HepG2 (cell line): ENCODE data around the gene THBD.

ENCODE experiments used
- EHMT2 ChIP-seq: fragments of 200-600 bp; sonication (generic); IDR thresholded peaks from 2 replicates; pipeline ENCODE4 v1.7.0; 2017; ENCODE audit warnings: antibody characterized with exemption, low read depth, low read length, borderline replicate concordance
- FOXC1 ChIP-seq: sonication (generic); formaldehyde crosslinking; IDR thresholded peaks from 2 replicates; pipeline ENCODE4 v1.8.0; 2022; ENCODE audit warnings: mild to moderate bottlenecking, missing genetic modification reagents, borderline replicate concordance
- HCFC1 ChIP-seq: fragments of 150-350 bp; IDR thresholded peaks from 2 replicates; pipeline ENCODE4 v1.6.1; 2014; ENCODE audit warnings: low read depth, low read length
- HOXA7 ChIP-seq: sonication (generic); formaldehyde crosslinking; IDR thresholded peaks from 2 replicates; pipeline ENCODE4 v1.8.1; 2022; ENCODE audit warnings: mild to moderate bottlenecking, missing genetic modification reagents, moderate library complexity
- KDM4B ChIP-seq: sonication (generic); formaldehyde crosslinking; IDR thresholded peaks from 2 replicates; pipeline ENCODE4 v1.4.0; 2020; ENCODE audit warnings: missing genetic modification reagents
- KLF12 ChIP-seq: sonication (generic); formaldehyde crosslinking; IDR thresholded peaks from 2 replicates; pipeline ENCODE4 v1.4.0; 2020; ENCODE audit warnings: missing genetic modification reagents, borderline replicate concordance
- MXI1 ChIP-seq: IDR thresholded peaks from 3 replicates; pipeline ENCODE4 v1.6.1; 2012; ENCODE audit warnings: low read depth, low read length, inconsistent platforms, borderline replicate concordance
- NFRKB ChIP-seq: fragments of 450-650 bp; IDR thresholded peaks from 2 replicates; pipeline ENCODE4 v1.6.1; 2017
- ZNF496 ChIP-seq: sonication (generic); formaldehyde crosslinking; IDR thresholded peaks from 2 replicates; pipeline ENCODE4 v1.8.1; 2023; ENCODE audit warnings: mild to moderate bottlenecking, moderate library complexity, missing genetic modification reagents; ENCODE audit not compliant: insufficient replicate concordance
- TF ChIP-seq, protein P1 (sequence below): sonication (generic); formaldehyde crosslinking; IDR thresholded peaks from 2 replicates; pipeline ENCODE4 v1.4.0; 2020; ENCODE audit warnings: missing genetic modification reagents
- TF ChIP-seq, protein P2 (sequence below): sonication (generic); formaldehyde crosslinking; IDR thresholded peaks from 2 replicates; pipeline ENCODE4 v1.5.1; 2020; ENCODE audit warnings: mild to moderate bottlenecking, missing genetic modification reagents, moderate library complexity
- TF ChIP-seq, protein P3 (sequence below): sonication (generic); formaldehyde crosslinking; IDR thresholded peaks from 2 replicates; pipeline ENCODE4 v1.5.0; 2020; ENCODE audit warnings: mild to moderate bottlenecking, missing genetic modification reagents
- TF ChIP-seq, protein P4 (sequence below): sonication (generic); formaldehyde crosslinking; IDR thresholded peaks from 2 replicates; pipeline ENCODE4 v1.4.0; 2020; ENCODE audit warnings: missing genetic modification reagents

DNA sequence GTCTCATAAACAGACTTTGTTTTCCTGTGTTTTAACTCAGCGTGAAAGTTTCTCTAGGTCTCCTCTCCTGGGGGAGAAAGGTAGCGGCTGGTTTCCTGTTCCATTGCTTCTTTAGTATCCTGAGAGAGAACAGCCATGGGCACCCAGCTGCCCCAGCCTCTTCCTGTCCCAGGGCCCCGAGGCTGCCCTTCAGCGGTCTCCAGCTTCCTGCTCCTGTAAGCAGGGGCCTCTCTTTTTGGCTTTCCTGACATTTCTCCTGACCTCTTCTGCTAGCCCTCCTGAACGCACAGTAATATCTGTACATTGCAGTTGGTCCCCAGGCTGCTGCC, 16.8 kb downstream of the THBD start:
- TF ChIP-seq NFRKB = no peak
- TF ChIP-seq, protein P1, sequence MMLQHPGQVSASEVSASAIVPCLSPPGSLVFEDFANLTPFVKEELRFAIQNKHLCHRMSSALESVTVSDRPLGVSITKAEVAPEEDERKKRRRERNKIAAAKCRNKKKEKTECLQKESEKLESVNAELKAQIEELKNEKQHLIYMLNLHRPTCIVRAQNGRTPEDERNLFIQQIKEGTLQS (CRISPR knock-in tag) = no peak
- TF ChIP-seq MXI1 = no peak
- TF ChIP-seq, protein P2, sequence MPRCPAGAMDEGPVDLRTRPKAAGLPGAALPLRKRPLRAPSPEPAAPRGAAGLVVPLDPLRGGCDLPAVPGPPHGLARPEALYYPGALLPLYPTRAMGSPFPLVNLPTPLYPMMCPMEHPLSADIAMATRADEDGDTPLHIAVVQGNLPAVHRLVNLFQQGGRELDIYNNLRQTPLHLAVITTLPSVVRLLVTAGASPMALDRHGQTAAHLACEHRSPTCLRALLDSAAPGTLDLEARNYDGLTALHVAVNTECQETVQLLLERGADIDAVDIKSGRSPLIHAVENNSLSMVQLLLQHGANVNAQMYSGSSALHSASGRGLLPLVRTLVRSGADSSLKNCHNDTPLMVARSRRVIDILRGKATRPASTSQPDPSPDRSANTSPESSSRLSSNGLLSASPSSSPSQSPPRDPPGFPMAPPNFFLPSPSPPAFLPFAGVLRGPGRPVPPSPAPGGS (CRISPR knock-in tag) = no peak
- TF ChIP-seq HOXA7 = no peak
- TF ChIP-seq HCFC1 = no peak
- TF ChIP-seq, protein P3, sequence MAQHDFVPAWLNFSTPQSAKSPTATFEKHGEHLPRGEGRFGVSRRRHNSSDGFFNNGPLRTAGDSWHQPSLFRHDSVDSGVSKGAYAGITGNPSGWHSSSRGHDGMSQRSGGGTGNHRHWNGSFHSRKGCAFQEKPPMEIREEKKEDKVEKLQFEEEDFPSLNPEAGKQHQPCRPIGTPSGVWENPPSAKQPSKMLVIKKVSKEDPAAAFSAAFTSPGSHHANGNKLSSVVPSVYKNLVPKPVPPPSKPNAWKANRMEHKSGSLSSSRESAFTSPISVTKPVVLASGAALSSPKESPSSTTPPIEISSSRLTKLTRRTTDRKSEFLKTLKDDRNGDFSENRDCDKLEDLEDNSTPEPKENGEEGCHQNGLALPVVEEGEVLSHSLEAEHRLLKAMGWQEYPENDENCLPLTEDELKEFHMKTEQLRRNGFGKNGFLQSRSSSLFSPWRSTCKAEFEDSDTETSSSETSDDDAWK (CRISPR knock-in tag) = no peak
- TF ChIP-seq FOXC1 (CRISPR knock-in tag) = no peak
- TF ChIP-seq, protein P4, sequence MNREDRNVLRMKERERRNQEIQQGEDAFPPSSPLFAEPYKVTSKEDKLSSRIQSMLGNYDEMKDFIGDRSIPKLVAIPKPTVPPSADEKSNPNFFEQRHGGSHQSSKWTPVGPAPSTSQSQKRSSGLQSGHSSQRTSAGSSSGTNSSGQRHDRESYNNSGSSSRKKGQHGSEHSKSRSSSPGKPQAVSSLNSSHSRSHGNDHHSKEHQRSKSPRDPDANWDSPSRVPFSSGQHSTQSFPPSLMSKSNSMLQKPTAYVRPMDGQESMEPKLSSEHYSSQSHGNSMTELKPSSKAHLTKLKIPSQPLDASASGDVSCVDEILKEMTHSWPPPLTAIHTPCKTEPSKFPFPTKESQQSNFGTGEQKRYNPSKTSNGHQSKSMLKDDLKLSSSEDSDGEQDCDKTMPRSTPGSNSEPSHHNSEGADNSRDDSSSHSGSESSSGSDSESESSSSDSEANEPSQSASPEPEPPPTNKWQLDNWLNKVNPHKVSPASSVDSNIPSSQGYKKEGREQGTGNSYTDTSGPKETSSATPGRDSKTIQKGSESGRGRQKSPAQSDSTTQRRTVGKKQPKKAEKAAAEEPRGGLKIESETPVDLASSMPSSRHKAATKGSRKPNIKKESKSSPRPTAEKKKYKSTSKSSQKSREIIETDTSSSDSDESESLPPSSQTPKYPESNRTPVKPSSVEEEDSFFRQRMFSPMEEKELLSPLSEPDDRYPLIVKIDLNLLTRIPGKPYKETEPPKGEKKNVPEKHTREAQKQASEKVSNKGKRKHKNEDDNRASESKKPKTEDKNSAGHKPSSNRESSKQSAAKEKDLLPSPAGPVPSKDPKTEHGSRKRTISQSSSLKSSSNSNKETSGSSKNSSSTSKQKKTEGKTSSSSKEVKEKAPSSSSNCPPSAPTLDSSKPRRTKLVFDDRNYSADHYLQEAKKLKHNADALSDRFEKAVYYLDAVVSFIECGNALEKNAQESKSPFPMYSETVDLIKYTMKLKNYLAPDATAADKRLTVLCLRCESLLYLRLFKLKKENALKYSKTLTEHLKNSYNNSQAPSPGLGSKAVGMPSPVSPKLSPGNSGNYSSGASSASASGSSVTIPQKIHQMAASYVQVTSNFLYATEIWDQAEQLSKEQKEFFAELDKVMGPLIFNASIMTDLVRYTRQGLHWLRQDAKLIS = no peak
- TF ChIP-seq ZNF496 (CRISPR knock-in tag) = no peak
- TF ChIP-seq KLF12 (CRISPR knock-in tag) = no peak
- no peak for TF ChIP-seq EHMT2
- no peak for TF ChIP-seq KDM4B (CRISPR knock-in tag)
